GM19395 (cell line): Measurements from ENCODE around the gene GPR37.

Experiments
- ATAC-seq: cut with Tn5 transposase; IDR thresholded peaks from one replicate; pipeline ENCODE4 v1.9.1; 2021; ENCODE audit warnings: mild to moderate bottlenecking, moderate library complexity; ENCODE audit not compliant: unreplicated experiment

Gene GPR37

DNA sequence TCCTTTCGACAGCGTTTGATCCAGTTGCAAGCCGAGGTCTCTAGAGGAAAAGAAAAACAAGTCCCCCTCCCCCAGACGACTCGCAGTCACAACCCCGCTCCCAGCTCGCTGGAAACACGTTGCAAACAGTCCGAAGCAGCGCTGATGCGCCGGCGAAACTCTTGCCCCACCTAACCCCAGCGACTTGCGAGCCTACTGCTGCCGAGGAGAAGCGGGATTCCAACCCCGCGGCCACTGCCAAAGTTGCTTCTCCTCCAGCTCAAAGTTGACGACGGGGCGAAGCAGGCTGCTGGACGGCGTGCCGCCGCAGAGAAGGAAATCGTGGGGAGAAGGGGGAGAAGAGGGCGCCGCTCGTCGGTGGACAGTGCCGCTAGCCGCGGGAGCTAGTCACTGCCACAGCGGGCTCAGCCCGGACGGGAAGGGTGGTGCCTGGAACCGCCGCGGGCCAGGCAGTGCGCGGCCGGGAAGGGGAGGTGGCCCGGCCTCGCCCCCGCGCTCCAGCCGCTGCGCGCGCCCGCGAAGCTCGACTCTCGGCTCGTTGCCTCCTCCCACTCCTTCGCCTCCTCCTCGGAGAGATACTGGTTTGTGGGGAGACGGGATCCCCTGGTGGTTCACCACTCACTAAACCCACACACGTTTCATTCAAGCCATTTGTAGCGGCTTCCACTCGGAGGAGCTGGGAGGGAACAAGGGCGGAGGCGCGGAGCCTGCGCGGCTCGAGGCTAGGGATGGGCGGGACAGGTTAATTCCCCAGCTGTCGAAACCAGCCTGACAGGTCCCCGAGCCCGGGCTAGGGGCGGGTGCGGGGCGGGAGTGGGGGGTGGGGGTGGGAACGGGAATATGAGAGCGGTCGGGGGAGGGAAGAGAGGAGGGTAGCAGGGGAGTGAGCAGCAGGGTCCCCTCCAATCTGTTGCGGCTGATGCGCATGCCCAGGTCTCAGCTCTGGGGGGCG lies at the start of gene GPR37:
GPR37 (minus strand) TSS at position 392 of the 952 bp plus-strand sequence. CDS start 816 bp downstream, outside the sequence.
- peak; percentile 67 for ATAC-seq

GRCh38 chr7:124813994-124814798 lies 48.6 kb upstream of the GPR37 start:
- no peak for ATAC-seq

GRCh38 chr7:124812764-124813163 lies 47.2 kb upstream of the GPR37 start:
- no peak for ATAC-seq

GRCh38 chr7:124811341-124811740 lies 45.7 kb upstream of the GPR37 start:
- ATAC-seq: no peak

DNA sequence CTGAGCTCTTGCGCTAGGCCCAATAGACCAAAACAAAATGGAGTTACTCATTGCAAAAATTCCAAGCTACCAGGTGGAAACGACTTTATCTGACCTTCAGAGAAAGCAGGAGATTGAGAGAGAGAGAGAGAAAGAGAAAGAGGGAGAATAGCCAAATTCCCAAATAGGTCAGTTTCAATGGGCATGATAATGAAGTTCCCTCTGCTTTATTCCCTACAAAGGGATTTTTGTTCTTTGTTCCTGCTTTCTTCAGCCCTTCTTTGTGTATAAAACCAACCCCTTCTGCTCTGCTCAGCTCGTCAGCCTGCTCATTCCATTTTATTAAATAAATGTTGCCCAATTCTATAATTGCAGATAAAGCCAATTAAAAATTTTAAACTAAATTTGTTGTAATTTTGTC lies 45.0 kb upstream of the GPR37 start:
- ATAC-seq: no peak

DNA sequence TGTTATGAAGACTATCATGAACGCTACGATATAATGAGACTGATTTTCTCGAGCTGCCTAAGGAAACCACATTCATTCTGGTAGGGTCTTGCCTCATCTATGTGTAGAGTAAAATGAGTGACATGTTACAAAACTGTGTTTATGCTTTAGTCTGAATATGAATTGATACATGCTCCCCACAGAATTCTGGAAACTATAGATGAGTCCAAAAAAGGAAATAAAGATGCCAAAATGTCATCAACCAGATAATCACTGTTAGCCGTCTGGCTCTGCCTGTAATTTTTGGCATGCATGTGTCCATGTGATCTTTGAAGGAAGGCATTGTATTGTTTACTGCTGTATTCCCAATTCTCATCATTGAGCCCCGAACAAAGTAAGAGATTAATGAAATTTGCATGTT lies 42.6 kb upstream of the GPR37 start:
- ATAC-seq: no peak

- ATAC-seq: no peak
Observed at GRCh38 chr7:124801330-124801895, 35.8 kb upstream of the GPR37 start.

GRCh38 chr7:124800386-124800785 lies 34.8 kb upstream of the GPR37 start:
- ATAC-seq: no peak

DNA sequence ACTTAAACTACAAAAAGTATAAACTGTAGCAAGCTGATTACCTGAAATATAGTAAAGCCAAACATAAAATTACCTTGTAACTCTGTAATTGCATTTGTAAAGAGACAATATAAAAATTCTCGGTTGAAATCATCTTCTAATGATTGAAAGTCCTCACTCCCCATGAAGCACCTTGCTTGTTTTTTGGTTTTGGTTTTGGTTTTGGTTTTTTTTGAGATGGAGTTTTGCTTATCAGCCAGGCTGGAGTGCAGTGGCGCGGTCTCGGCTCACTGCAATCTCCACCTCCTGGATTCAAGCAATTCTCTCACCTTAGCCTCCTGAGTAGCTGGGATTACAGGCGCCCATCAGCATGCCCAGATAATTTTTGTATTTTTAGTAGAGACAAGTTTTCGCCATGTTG lies 33.9 kb upstream of the GPR37 start:
- ATAC-seq: no peak

DNA sequence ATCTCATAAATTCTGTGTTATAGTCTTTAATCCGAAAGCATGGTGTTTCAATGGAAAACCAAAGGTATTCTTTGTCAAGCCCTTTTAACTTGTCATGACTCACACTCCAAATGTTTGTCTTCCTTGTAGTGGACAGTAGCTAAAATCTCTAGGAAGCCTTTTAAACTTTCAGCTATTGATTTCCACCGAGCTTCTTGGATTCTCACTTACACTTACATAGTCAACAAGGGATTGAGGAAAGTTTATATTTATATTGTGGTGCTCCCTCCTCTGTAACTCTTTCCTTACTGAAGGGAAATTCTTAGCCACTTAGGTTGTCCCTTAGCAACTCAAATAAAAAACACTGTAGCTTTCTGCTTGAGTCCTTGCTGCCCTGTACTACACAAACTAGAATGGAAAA lies 31.2 kb upstream of the GPR37 start:
- ATAC-seq: no peak

- ATAC-seq: no peak
Observed at GRCh38 chr7:124792696-124793095, 27.1 kb upstream of the GPR37 start.

GRCh38 chr7:124792002-124792401 lies 26.4 kb upstream of the GPR37 start:
- no peak for ATAC-seq

DNA sequence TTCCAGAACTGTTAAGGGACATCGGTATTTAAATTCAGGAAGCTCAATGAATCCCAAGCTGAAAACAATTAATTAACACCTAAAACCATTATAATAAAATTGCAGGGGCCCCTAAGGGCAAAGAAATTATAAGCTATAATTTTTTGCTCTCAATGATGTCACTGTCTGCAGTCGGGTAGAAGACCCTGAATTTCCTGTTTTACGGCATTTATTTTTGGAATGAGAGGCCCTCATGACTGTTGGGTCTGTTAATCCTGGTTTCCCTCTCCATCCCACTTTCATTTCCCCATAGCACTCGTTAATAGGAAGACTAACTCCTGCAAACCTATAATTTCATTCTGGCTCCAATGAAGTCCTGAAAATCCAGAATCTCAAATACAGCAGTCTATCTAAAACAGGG lies 25.8 kb upstream of the GPR37 start:
- ATAC-seq: no peak

DNA sequence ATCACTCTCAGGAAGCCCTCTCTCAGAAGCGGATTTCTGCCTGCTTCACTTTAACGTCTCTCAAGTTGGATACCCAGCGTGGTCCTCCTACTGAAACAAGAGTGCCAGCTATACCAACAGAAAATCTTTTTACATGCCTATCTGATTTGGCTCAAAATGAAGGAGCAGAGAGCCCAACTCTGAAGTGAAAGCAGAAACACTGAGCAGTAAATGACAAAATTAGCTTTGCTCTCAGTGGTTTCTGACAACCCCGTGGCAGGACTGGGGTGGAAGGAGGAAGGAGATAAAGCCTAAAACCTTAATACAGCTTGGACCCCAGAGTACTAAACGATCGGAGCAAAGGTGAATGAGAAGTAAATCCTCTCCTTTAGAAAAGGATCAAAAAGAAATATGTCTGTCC lies 25.1 kb upstream of the GPR37 start:
- no peak for ATAC-seq

GRCh38 chr7:124785994-124786393 lies 20.4 kb upstream of the GPR37 start:
- no peak for ATAC-seq

DNA sequence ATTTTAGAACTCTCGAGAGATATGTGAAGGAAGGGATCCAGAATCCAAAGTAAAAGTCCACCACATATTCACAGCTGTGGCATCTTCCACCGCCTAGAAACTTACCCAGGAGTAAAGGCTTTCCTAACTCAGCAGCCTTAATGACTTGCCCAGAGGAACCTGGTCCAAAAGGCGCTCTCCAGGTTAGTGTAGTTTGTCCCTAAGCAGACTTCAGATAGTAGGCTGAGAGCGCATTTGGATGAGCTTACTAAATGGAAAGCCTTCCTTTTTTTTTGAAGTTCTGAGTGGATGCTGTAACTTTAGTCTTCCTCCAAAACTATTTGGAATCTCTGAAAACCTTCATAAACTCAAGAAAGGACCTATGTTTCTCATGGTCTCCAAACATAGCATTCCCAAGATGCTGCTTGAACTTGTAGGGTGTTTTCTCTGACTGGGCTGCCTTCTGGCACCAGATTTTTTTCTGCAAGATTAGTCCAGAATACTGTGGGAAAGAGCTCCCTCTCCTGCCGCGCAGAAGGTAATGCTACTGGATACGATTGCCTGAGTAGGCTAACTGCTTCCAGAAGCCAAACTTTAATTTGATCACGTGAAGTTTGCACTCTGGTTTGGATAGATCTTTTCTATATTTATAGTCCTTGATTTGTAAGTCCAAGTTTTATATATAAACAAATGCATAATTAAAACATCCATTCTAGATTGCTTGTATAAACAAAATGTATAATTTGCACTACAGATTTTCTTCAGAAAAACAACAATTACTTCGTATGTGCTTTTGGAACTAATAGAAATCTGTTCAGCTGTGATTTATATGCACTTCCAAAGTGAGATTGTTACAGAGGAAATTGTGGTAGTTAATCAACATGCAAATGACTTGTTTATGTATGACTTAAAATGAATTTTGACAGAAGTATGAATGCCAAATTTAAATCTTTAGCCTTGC lies 19.6 kb upstream of the GPR37 start:
- ATAC-seq: peak; percentile 82

DNA sequence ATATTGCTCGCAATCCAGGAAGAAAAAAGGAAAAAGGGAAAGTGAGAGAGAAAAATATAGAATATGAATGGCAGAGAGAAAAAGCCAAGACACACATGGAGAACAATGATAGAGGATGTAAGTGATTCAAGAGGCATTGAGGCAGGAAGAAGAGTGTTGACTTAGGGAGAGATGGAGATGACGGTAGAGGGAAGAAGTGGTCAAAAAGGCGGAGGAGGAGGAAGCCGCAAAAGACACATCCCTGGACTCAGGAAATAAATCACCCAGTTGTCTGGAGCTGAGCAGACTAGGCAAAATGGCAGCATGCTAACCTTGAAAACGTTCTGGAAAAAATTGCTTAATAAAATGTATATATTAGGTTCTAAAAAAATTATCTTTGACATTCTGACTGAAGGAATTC lies 17.7 kb upstream of the GPR37 start:
- no peak for ATAC-seq

DNA sequence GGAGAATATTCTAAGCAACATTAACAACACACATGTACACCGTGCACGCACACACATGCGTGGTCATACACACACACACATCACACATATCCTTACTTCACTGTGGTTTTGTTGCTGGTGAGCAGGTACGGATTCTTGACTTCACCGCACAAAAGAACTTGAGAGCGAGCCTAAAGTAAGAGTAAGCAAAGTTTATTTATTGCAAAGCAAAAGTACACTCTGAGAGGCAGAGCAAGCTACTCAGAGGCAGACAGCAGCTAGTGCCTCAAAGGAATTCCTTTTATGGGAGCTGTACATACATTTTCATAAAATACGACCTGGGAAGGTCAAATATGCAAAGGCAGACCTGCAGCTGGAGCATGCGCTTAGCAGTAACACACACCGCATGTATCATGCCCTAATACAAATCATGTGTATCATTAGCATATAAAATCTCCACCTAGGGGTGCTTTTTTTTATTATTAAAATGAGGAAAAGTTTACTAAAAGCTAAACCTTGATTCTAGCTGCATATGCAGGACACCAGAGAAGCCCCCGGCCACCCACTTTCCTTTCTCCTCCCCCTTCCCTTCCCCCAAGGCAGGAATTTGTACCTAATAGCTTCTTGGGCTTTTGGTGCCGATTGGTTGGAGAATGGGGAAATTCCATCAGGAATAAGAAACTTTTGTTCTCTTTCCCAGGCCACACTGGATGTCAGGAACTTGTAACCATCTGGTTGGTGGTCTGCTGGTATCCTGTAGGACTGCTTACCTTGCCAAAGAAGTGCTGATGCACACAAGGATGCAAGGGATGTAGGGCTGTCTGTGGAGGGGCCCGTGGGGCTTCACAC lies 16.5 kb upstream of the GPR37 start:
- ATAC-seq: no peak

- no peak for ATAC-seq
Observed at GRCh38 chr7:124781418-124781817, 15.8 kb upstream of the GPR37 start.

GRCh38 chr7:124780608-124781007 lies 15.0 kb upstream of the GPR37 start:
- ATAC-seq: no peak
